ENCODE measurements around the gene PGLYRP4.
A peak's percentile ranks its signal among the peaks of the same experiment; 100 is the strongest.

Gene PGLYRP4

GRCh38 chr1:153346077-153346723 lies 2.4 kb downstream of the PGLYRP4 start:
- peaks cover 55% of the 10 kb centered on the region for H3K4me1 ChIP-seq (ENCODE audit: insufficient read depth, low read length, poor library complexity, severe bottlenecking)
- no peak overlapping the region for H2AFZ ChIP-seq (ENCODE audit: low read length)
- no peaks in the 10 kb centered on the region for H3K27me3 ChIP-seq (ENCODE audit: insufficient read depth, low read length, poor library complexity, severe bottlenecking)

GRCh38 chr1:153345187-153346076 lies 3.2 kb downstream of the PGLYRP4 start:
- Histone ChIP-seq H3K27me3 (ENCODE audit: insufficient read depth, low read length, poor library complexity, severe bottlenecking) (no peaks in the 10 kb centered on the region), H3K9ac (ENCODE audit: low read depth, low read length, poor library complexity, severe bottlenecking) (peak overlapping the region; percentile 60), H3K4me3 (ENCODE audit: low read length, poor library complexity, severe bottlenecking) (peak overlapping the region; percentile 49)

More at GRCh38 chr1:153346077-153346723, 2.4 kb downstream of the PGLYRP4 start:
- TF ChIP-seq CTCF (conservative IDR thresholded peaks at IDR 0.05; ENCODE audit: low read length), result no peak
- TF ChIP-seq EZH2phosphoT487 (IDR thresholded peaks at IDR 0.05; ENCODE audit: borderline replicate concordance), result no peak
- peak overlapping the region; percentile 49 for H3K4me3 ChIP-seq (ENCODE audit: low read length, poor library complexity, severe bottlenecking)
- H3K4me2 ChIP-seq (ENCODE audit: low read depth, low read length, poor library complexity, severe bottlenecking), result peak overlapping the region; percentile 70
- peak overlapping the region; percentile 60 for H3K9ac ChIP-seq (ENCODE audit: low read depth, low read length, poor library complexity, severe bottlenecking)
- no peaks in the 10 kb centered on the region for H3K9me2 ChIP-seq (replicated peaks; ENCODE audit: low read depth, low read length)
- H3K79me2 ChIP-seq (ENCODE audit: insufficient read depth, low read length), result no peaks in the 10 kb centered on the region
- no peaks in the 10 kb centered on the region for H4K20me1 ChIP-seq (ENCODE audit: insufficient read depth, low read length, poor library complexity, severe bottlenecking)
- H3F3A ChIP-seq (ENCODE audit: low read depth), result no peaks in the 10 kb centered on the region
- H3K36me3 ChIP-seq (ENCODE audit: insufficient read depth, low read length), result no peaks in the 10 kb centered on the region
- no peaks in the 10 kb centered on the region for H3K9me3 ChIP-seq (ENCODE audit: insufficient read depth, low read depth, low read length)

GRCh38 chr1:153344718-153345025 lies 4.0 kb downstream of the PGLYRP4 start:
- Histone ChIP-seq H3K4me1 (ENCODE audit: insufficient read depth, low read length, poor library complexity, severe bottlenecking) (peaks cover 70% of the 10 kb centered on the region), H3K79me2 (ENCODE audit: insufficient read depth, low read length) (no peaks in the 10 kb centered on the region), H3K9ac (ENCODE audit: low read depth, low read length, poor library complexity, severe bottlenecking) (peak overlapping the region; percentile 60), H3K4me2 (ENCODE audit: low read depth, low read length, poor library complexity, severe bottlenecking) (peak overlapping the region; percentile 70), H2AFZ (ENCODE audit: low read length) (no peak overlapping the region), H4K20me1 (ENCODE audit: insufficient read depth, low read length, poor library complexity, severe bottlenecking) (no peaks in the 10 kb centered on the region), H3F3A (ENCODE audit: low read depth) (no peaks in the 10 kb centered on the region), H3K27me3 (ENCODE audit: insufficient read depth, low read length, poor library complexity, severe bottlenecking) (no peaks in the 10 kb centered on the region), H3K4me3 (ENCODE audit: low read length, poor library complexity, severe bottlenecking) (peak overlapping the region; percentile 49), H3K36me3 (ENCODE audit: insufficient read depth, low read length) (no peaks in the 10 kb centered on the region), H3K9me3 (ENCODE audit: insufficient read depth, low read depth, low read length) (no peaks in the 10 kb centered on the region), H3K9me2 (replicated peaks; ENCODE audit: low read depth, low read length) (no peaks in the 10 kb centered on the region)
- TF ChIP-seq CTCF (conservative IDR thresholded peaks at IDR 0.05; ENCODE audit: low read length), result no peak
- TF ChIP-seq EZH2phosphoT487 (IDR thresholded peaks at IDR 0.05; ENCODE audit: borderline replicate concordance), result no peak

More at GRCh38 chr1:153345187-153346076, 3.2 kb downstream of the PGLYRP4 start:
- Histone ChIP-seq H3F3A (ENCODE audit: low read depth) (no peaks in the 10 kb centered on the region), H4K20me1 (ENCODE audit: insufficient read depth, low read length, poor library complexity, severe bottlenecking) (no peaks in the 10 kb centered on the region), H3K79me2 (ENCODE audit: insufficient read depth, low read length) (no peaks in the 10 kb centered on the region), H3K36me3 (ENCODE audit: insufficient read depth, low read length) (no peaks in the 10 kb centered on the region), H3K4me1 (ENCODE audit: insufficient read depth, low read length, poor library complexity, severe bottlenecking) (peaks cover 62% of the 10 kb centered on the region), H3K9me3 (ENCODE audit: insufficient read depth, low read depth, low read length) (no peaks in the 10 kb centered on the region), H3K4me2 (ENCODE audit: low read depth, low read length, poor library complexity, severe bottlenecking) (peak overlapping the region; percentile 70), H2AFZ (ENCODE audit: low read length) (no peak overlapping the region), H3K9me2 (replicated peaks; ENCODE audit: low read depth, low read length) (no peaks in the 10 kb centered on the region)
- no peak for TF ChIP-seq CTCF (conservative IDR thresholded peaks at IDR 0.05; ENCODE audit: low read length)
- no peak for TF ChIP-seq EZH2phosphoT487 (IDR thresholded peaks at IDR 0.05; ENCODE audit: borderline replicate concordance)
